NCI-H1048 (cell line): ENCODE data around the gene IGSF22.

Experiments
- DNase-seq: peaks from one replicate; lab custom pipeline; 2025; lab: John Stamatoyannopoulos, UW

IGSF22 gene

DNA sequence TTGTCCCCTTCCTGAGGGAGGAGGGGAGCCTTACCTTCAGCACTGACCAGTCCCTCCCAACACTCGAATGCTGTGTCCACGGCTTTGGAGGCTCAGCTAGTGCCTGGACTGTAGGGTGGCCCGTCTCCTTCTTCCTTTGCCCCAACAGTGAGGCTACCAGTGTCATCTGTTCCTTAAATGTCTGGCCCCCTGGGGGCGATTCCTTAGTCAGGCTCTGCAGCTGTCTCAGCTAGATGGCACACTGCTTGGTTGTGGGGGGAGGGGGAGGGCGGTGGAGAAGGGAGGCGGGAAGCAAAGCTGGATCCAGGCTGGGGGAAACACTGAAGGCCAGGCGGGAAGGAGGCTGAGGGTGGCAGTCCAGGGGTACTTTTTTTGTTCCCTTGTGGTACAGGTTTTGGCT lies at the start of gene IGSF22:
Gene IGSF22 (minus strand): TSS at position 149 of the 400 bp plus-strand sequence. CDS start 1,952 bp downstream, outside the sequence.
- DNase-seq = no peak

DNA sequence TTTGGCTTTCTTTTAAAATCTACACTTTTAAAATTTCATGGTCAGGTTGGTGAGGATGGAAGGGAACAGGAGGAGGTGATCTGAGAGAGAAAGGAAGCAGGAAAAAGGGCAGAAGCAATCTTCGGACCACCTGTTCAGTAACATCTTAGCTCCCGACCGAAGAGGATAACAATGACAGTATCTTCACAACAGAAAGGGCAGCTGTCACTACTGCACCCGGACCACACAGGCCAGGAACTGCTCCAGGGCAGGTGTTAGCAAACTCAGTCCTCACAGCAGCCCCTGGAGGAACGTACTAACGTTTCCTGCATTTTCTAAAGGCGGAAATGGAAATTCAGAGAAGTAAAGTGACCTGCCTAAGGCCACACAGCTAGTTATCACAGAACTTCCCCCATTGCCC lies 48.8 kb upstream of the IGSF22 start:
- DNase-seq = no peak

DNA sequence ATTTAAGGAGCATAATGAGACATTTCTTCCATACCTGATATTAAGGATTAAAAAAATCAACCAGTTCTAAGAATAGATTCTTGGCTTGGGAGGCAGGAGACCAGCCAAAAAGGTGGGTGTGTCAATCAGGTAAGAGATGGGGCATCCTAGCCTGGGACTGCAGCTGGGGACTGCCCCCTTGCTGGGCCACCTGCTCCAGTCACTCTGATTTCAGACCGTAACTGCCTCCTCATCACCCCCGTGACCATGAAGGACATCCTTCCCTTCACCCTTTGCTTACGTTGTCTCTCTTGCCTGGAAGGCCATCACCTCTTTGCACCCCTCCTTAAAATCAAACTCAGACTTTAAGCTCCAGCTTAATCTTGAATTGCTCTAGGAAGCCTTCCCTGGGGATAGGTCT lies 47.7 kb upstream of the IGSF22 start:
- DNase-seq = no peak

- DNase-seq = no peak
Measured at GRCh38 chr11:18773104-18773503, 47.1 kb upstream of the IGSF22 start.

DNA sequence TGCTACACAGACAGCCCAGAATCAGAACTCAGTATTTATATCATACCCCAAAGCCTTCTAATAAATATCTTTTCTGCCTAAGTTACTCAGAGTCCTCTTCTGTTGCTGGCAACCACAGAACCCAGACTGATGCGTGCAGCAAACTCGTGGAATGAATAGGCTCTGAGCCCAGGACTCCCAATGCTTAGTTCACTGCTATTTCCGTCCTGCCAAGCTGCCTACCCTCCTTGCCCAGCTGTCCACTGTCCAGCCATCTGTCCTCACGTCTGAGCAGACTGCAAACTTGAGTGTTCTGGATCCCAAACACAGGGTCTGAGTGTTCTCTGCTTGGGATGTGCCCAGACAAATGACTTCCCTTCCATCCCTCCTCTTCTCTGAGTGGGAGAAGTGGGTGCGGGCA lies 46.2 kb upstream of the IGSF22 start:
- DNase-seq = no peak

DNA sequence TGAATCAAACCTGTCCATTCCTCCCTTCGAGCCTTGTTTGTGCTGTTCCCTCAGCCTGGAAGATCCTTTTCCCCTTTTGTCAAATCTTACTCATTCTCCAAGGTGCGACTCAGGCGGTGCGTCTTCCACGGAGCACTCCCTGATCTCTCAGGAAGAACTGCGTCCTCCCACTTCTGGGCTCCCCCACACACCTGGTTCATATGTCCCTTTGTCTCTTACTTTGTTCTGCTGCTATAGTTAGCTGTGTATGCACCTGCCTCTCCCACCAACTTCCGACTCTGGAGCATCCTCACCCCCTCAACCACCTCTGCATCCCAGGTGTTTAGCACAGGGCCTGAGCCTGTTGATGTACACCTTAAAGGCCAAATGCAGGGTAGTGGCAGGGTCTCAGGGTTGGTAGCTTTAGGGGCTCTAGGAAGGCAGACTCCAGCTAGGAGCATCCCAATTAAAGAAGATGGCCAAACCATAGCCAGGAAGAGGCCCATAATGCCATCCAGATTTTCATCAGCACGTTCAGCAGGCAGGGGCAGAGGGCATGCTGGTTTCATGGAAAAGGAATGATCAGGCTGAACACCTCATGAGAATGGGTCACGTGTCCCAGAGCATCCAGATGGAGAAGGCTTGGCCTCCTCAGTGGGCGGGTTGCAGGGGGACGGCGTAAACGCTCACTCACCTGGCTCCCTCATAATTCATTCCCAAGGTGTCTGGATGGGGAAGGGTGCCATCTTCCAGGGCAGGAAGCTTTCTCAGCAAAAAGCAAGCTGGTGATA lies 45.5 kb upstream of the IGSF22 start:
- no peak for DNase-seq

DNA sequence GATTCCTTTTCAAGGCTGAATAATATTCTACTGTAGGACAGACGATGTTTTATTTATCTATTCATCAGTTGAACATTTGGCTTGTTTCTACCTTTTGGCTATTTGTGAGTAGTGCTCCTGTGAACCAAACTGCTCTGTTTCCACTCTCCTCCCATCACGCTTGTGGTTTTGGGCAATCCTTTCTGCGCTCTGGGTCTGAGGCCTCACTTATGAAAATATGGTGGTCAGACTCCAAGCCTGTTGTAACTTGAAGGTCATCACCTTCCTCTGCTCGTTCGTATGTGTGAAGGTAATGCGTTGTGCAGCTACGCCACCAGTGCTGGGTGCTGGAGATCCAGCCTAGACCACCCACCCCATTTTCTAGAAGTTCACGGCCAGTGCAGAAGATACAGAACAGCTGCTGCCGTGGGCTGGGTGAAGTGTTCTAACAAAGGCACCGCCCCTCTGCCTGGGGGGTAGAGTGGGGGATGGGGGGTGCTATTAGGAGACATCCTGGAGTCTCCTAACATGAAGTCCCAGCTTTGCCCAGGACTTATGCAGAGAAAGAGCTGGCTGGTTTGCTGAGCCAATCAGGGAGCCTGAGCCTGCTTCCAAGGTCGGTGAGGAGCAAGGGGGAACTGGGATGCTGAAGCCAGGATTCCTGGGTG lies 44.6 kb upstream of the IGSF22 start:
- DNase-seq = no peak

GRCh38 chr11:18769802-18770456 lies 43.9 kb upstream of the IGSF22 start:
- no peak for DNase-seq

DNA sequence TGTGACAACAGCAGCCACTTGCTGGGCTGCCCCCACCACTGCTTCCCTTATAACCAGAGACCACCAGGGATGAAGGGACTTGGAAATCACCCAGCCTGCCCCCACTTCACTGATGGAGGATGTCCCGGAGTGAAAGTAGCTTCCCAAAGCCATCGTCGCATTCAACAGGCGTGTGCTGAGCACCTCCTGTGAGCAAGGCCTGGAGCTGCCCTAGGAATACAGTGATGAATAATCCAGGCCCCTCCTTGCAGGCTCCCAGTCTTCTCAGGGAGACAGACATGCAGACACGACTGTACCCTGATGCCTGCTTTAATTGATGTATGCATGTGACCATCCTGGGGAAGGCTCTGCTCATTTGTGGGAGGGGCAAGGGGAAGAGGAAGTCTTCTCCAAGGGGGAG lies 43.0 kb upstream of the IGSF22 start:
- DNase-seq = no peak

DNA sequence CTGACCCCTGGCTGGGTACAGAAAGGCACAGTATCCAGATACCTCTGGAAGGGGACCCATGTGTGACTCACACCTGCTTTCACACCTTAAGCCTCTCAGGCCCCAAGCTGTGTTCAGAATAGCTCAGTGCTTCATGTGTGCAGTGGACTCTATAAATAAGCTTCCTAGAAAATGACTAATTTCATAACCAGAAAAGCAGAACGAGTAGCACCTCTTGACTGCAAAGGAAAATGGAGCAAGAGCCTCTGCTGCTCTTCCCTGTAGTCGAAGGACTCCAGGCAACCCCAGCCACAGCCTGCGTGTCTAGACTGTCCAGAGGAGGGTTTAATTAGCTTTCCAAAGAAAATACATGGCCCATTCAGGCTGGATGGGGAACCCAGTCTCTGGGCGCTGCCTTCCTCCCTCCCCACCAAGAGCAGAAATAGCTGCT lies 42.5 kb upstream of the IGSF22 start:
- no peak for DNase-seq

DNA sequence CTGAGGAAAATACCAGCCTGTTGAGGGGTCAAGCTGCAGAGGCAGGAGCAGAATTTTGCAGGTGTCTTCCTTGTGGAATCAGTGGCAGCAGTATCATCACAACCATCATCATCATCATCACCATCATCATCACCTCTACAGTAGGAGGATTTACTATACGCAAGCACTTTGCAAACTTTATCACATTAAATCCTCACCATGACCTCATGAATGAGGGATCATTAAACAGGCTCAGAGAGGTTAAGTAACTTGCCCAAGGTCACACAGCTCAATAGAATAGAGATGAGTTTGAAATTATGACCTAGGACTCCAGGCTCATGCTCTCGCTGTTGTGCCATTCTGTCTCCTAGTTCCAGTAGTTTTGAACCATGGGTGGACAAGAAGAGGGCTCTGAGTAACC lies 40.0 kb upstream of the IGSF22 start:
- DNase-seq = no peak

DNA sequence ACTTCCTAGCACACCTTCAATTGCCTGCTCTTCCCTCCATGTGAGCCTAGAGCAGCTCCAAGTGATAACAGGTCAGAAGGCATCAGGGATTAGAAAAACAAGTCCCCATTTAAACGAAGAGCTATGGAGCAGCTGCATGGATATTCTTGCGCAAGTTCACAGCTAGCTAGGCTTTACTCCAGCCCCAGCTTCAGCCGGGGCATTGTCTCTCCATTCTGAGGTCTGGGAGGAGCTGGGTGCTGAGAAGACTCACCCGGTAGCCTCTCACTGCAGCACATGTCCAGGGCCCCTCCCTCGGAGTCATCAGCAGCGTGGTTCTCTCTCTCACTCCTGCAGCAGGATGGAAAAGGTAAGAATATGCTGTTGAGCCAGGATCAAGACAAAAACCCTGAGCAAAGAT lies 39.6 kb upstream of the IGSF22 start:
- DNase-seq = no peak

DNA sequence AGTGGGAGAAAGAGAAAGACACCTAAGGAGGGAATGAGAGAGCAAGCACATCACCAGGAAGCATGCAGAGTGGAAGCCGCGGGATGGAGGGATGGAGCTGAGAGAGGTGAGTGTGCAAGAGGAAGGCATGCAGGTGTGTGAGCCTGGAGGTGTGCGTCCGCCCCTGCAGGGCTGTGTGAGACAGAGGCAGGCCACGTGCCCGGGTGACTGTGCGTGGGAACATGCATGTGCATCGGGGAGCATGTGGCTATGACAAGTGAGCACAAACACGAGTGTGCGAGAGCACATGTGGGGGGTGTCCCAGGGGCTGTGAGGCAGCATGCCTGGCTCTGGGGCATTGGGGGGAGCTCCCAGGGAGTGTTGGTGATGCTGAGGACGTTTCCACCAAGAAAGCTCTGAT lies 35.8 kb upstream of the IGSF22 start:
- no peak for DNase-seq

GRCh38 chr11:18761144-18761543 lies 35.2 kb upstream of the IGSF22 start:
- no peak for DNase-seq

DNA sequence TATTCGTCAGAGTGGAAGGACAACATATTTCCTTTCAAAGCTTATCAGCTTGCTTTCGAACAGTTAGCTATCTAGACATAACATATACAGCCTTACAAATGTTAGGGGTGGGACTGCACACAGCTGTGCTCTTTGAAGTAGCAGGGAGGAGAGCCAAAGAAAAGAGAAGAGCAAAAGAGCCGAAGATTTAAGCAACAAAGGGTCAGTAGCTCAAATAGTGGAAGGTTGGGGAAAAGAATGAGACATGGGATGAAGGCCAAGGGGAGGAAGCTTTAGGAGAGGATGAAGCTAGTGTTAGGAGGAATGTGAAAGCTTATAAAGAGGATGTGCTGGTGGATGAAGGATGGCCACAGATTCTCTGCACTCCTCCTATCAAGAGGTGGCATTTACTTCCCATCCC lies 31.8 kb upstream of the IGSF22 start:
- DNase-seq = no peak

GRCh38 chr11:18756889-18757288 lies 30.9 kb upstream of the IGSF22 start:
- no peak for DNase-seq

DNA sequence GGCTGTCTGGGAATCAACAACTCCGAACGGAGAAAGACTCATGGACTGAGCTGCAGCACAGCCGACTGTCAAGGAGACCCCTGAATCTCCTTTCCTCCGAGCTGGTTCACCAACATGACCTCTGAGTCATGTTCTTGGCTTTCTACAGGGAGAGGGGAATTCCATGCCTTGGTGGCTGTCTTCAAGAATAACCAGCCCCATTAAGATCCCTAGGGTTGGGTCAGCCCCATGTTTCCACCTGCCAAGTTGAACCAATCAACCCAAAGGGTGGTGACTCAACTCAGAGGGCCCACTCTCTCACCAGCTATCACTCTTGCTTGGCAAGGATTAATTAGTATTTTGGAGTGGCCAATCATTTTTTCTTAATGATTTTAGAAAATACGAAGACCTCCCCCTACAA lies 28.3 kb upstream of the IGSF22 start:
- no peak for DNase-seq

- DNase-seq = no peak
Measured at GRCh38 chr11:18752502-18752901, 26.5 kb upstream of the IGSF22 start.

DNA sequence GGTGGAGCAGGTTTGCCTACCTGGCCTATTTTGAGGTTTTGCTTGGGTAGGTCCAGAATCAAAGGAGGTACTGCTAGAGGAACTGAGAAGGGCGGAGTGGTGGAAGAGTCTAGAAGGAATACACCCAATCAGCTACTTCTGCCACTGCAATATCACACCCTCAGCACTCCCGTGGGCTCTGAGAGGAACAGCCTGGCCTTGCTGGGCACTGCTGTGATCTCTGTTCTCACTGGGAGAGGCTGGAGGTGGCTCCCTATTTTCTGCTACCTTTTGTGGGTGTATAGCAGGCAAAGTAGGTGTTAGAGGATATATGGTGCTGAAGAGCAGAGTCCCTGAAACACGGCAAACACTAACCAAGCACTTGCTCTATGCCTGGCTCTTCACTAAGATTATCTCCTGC lies 25.0 kb upstream of the IGSF22 start:
- no peak for DNase-seq

GRCh38 chr11:18749681-18750319 lies 23.8 kb upstream of the IGSF22 start:
- DNase-seq = no peak

GRCh38 chr11:18748766-18749365 lies 22.9 kb upstream of the IGSF22 start:
- no peak for DNase-seq

GRCh38 chr11:18745251-18745650 lies 19.3 kb upstream of the IGSF22 start:
- no peak for DNase-seq
